Measurements from ENCODE around the gene TNS1.

DNA sequence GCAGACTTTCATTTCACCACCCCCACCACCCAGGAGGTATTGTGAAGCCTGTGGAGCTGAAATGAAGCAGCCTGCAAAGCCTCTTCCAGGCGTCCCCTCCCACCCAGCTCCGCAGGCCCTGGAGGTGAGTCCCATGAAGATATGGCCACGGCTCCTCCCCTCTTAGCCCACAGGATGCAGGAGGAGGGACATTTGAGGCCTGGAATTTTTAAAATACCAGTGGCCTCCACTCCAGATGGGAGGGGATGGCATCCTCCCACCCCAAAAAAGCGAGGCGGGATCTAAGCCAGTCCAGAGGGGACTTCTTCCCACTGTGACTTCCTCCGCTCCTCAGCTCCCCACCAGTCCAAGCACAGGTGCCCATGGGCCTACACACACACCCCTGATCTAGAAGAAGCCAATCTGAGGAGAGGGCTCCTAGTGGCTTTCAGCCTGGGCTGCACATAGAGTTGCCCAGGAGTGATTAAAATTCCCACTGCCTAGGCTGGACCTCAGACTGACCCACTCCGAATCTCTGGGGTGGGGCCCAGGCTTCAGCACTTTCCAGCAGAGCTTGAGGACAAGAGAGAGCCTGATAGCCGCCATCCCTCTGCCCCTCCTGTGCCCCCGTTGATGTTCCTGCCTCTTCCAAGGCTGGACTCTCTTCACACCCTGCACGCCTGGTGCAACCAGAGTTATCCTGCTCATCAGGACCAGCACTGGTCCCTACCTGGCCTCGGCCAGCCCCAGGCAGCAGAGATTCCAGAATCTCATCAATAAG lies 206.9 kb downstream of the TNS1 start:
- TF ChIP-seq, protein P1, sequence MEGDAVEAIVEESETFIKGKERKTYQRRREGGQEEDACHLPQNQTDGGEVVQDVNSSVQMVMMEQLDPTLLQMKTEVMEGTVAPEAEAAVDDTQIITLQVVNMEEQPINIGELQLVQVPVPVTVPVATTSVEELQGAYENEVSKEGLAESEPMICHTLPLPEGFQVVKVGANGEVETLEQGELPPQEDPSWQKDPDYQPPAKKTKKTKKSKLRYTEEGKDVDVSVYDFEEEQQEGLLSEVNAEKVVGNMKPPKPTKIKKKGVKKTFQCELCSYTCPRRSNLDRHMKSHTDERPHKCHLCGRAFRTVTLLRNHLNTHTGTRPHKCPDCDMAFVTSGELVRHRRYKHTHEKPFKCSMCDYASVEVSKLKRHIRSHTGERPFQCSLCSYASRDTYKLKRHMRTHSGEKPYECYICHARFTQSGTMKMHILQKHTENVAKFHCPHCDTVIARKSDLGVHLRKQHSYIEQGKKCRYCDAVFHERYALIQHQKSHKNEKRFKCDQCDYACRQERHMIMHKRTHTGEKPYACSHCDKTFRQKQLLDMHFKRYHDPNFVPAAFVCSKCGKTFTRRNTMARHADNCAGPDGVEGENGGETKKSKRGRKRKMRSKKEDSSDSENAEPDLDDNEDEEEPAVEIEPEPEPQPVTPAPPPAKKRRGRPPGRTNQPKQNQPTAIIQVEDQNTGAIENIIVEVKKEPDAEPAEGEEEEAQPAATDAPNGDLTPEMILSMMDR (IDR thresholded peaks at IDR 0.05) = no peak
- TF ChIP-seq POLR2AphosphoS5 (IDR thresholded peaks at IDR 0.05; ENCODE audit: low read depth, low read length) (no peak), TCF7L2 (IDR thresholded peaks at IDR 0.05; ENCODE audit: low read depth, low read length) (no peak), SIN3A (IDR thresholded peaks at IDR 0.05; ENCODE audit: borderline replicate concordance, insufficient read depth, low read depth, low read length) (no peak)
- TF ChIP-seq, protein P2, sequence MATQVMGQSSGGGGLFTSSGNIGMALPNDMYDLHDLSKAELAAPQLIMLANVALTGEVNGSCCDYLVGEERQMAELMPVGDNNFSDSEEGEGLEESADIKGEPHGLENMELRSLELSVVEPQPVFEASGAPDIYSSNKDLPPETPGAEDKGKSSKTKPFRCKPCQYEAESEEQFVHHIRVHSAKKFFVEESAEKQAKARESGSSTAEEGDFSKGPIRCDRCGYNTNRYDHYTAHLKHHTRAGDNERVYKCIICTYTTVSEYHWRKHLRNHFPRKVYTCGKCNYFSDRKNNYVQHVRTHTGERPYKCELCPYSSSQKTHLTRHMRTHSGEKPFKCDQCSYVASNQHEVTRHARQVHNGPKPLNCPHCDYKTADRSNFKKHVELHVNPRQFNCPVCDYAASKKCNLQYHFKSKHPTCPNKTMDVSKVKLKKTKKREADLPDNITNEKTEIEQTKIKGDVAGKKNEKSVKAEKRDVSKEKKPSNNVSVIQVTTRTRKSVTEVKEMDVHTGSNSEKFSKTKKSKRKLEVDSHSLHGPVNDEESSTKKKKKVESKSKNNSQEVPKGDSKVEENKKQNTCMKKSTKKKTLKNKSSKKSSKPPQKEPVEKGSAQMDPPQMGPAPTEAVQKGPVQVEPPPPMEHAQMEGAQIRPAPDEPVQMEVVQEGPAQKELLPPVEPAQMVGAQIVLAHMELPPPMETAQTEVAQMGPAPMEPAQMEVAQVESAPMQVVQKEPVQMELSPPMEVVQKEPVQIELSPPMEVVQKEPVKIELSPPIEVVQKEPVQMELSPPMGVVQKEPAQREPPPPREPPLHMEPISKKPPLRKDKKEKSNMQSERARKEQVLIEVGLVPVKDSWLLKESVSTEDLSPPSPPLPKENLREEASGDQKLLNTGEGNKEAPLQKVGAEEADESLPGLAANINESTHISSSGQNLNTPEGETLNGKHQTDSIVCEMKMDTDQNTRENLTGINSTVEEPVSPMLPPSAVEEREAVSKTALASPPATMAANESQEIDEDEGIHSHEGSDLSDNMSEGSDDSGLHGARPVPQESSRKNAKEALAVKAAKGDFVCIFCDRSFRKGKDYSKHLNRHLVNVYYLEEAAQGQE (IDR thresholded peaks at IDR 0.05; ENCODE audit: insufficient read depth in 1 of 2, low read depth in 2 of 2, low read length in 1 of 2) = no peak

Data from Panc1 (cell line).